NT2/D1 (cell line): Measurements from ENCODE around the gene KCNA3.

Source experiments
- SUZ12 ChIP-seq: IDR thresholded peaks from 2 replicates; pipeline ENCODE4 v1.6.1; 2011; ENCODE audit not compliant: insufficient read length, insufficient read depth; ENCODE audit errors: extremely low read depth
- YY1 ChIP-seq: IDR thresholded peaks from 2 replicates; pipeline ENCODE4 v1.6.1; 2011; ENCODE audit not compliant: insufficient read length, insufficient read depth
- ZNF274 ChIP-seq: IDR thresholded peaks from 2 replicates; pipeline ENCODE4 v1.6.1; 2011; ENCODE audit warnings: mild to moderate bottlenecking, low read depth, low read length

- no peak for TF ChIP-seq ZNF274
- no peak for TF ChIP-seq YY1
- TF ChIP-seq SUZ12 = no peak
Measured at GRCh38 chr1:110635434-110635833, 39.3 kb downstream of the KCNA3 start.
